T-helper 2 cell treated with Interferon-gamma antibody and Interleukin-4, amounts not matched to agents 100 ng/mL and 5 ng/mL, for 36 hours (primary cell): ENCODE measurements around the gene EIF2D. TPM values are rescaled to one million over a fixed set of nuclear protein-coding genes. Genes with fewer than 3 reads are reported as not detected.
"Not testable (repeated sequence)": the region's sequence is repeated elsewhere in the genome, so short reads cannot be mapped to it uniquely, and the experiment has no call there.

Experiments used
- intact Hi-C: fragments of 100-400 bp; cut with micrococcal nuclease; formaldehyde crosslinking; loops from one replicate; pipeline ENCODE4 v1.15.1; 2023
- total RNA-seq: library from RNA; stranded (reverse); gene quantifications from 2 replicates; pipeline ENCODE4 v1.2.3, GENCODE V29; 2022

Gene EIF2D
- total RNA-seq, result 42.6 and 45.4 TPM in 2 replicates

DNA sequence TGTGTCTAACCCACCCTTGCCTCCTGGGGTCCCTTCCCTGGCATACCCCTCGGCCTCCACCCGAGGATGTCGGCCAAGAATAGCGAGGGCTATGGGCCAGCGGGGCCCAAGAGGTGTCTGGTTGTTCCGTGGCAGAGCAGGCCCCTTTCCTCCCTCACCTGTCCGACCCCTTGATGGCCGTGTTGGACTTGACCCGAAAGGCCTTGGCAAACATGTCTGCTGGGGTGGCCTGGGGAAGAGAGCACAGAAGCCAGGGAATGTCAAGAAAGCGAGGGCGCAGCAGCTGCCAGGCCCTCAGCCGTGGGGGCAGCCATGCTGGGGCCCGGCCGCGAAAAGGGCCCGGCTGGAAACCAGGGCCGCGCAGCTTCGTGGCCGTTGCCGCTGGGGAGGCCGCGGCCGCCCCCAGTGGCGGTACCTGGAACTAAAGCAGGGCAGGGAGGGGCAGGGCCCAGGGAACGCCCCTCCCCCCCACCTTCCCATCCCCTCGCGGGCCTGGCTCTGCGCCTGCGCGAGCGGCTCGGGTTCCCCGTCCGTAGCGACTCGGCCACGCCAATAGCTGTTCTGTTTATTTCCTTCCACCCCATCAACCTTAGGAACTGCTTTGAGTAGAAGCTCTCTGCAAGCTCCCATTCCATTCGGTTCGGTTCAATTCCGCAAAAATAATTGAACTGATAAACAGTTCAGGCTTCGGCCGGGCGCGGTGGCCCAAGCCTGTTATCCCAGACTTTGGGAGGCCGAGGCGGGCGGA is at the start of gene EIF2D:
TSS of gene EIF2D (minus strand) at position 337 of the 748 bp plus-strand sequence. CDS start at position 214, 123 bp downstream.
- intact Hi-C loops, result loop anchor here (1.0 to 2.0 kb wide), 4 partner anchors 23 to 74 kb away; partner anchors contain the start of gene DYRK3

DNA sequence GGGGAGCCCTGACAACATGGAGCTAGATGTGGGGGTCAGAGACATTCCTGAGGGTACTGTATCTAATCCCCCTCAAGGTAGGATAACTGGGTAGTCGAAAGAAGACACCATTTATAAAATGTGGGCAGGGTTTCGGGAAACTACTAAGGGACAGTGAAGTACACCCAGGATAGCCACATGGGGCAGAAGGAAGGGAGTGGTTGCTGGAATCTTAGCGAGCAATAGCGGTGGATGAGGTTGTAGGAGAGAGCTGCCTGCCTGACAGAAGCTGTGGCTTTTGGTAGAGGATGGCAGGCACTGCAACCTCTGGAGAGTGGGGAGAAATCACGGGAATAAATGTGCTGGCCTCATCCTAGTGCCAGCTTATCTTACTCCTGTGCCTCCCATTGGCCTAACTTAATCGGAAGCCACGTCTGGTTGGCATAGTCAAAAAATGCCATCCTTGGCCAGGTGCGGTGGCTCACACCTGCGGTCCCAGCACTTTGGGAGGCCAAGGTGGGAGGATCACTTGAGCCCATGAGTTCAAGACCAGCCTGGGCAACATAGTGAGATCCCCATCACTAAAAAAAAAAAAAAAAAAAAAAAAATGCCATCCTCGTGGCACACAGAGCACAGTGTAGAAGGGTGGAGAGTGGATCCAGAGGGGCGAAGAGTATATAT is 49.0 kb upstream of the EIF2D start:
- intact Hi-C loops, result no loop called here

DNA sequence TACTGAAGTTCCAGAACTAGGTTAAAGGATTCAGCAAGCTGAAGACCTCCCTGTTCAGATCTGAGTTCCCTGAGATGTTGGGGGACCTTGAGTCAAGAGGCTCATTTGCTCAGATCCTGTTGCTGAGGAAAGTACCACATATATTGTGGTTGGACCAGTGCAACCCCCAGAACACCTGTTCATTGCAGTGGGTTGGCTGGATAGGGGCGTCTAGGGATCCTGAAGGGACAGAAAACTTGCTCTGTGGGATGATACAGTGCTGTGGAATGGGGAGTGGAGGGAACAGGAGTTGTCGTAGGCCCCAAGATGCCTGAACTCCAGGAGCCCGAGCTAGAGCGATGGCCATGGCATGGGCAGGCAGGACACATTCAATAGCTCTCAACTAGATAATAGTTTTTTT is 47.9 kb upstream of the EIF2D start:
- intact Hi-C loops, result no loop called here

GRCh38 chr1:206658981-206659273 is 46.7 kb upstream of the EIF2D start:
- intact Hi-C loops, result loop anchor here (2.0 kb wide), 1 partner anchor 254 kb away; no protein-coding TSS in a partner anchor

DNA sequence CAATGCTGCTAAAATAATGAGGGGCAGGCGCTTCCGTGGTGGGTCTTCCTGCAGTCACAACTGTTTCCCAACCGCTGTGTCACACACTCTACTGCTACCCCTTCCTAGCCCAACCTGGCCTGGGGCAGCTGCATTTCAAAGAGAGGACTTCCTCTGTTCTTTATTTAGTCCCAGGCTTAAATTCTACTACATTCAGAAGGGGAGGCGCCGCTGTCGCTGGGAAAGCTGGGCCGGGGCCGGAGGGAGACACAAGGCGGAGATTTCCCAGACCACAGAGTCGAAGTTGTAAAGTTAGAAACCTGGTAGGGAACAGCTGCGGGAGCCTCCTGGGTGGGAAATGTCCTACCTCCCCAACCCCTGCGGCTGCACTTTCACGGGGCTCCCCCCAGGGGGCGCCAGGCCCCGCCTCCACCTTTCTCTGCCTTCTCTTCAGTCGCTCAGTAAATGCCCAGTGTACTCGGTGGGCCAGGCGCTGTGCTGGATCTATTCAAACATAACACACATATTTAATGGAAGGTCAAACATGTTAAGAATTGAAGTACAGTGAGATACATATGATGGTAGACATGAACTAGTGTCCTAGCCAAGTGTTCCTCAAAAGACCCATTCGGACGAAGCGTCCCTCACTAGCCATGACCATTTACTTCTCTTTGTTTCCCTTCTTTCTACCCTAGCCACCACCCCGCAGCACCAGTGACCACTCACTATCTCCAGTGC is 46.2 kb upstream of the EIF2D start:
- intact Hi-C loops, result loop anchor here (2.0 kb wide), 1 partner anchor 254 kb away; no protein-coding TSS in a partner anchor

GRCh38 chr1:206657751-206658150 is 45.5 kb upstream of the EIF2D start:
- intact Hi-C loops, result loop anchor here (2.0 kb wide), 1 partner anchor 255 kb away; no protein-coding TSS in a partner anchor

DNA sequence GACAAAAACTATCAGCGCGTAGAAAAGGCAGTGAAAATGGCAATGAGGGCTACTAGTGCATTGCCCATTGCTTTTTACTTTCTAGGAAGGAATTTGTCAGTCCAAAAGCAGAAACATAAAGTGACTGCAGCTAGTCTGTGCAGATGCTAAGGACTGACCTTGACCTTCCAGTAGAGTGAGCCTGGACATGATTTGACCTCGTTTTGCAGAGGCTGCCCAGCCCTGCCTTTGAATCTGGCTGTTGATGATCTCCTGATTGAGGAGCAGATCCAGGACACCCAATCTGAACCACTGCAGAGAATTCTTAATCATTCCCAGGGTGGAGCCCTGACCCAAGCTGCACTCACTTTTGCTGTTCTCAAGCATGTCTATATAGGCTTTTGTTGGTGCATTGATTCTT is 44.7 kb upstream of the EIF2D start:
- intact Hi-C loops, result no loop called here

DNA sequence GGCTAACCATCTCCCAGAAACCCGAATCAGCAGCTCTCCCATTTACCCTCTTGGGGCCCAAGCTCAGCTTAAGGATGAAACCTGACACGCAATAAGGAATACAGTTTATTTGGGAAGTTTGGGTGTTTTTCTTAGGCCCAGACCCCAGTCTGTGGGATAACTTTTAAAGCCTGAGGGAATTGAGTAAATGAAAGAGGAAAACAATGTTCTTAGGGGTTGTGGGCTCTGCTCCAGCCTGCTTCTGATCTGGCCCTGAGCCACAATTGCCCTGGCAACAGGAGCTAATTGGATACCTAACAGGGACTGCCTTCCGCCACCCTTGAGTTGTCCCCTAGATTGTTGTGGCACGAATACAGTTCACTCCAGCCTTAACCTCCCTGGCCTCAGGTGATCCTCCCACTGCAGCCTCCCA is 43.2 kb upstream of the EIF2D start:
- intact Hi-C loops, result no loop called here

DNA sequence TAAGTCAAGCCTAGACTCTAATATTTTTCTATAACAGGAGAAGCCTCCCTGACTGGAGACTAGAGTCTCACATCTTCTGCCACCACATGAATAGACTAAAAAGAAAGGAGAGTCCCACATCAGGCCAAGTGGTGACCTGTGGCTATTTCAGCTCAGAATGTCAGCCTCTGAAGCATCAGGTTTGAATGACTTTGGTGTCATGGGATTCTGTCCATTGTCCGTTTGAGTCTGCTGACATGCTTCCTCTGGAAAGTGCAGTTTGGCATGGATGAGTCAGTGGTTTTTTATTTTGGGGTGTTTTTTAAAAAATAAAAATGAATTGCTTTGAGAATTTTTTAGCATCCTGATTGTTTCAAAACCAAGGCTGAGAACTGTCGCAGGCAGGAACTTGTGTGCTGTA is 42.6 kb upstream of the EIF2D start:
- intact Hi-C loops, result no loop called here

DNA sequence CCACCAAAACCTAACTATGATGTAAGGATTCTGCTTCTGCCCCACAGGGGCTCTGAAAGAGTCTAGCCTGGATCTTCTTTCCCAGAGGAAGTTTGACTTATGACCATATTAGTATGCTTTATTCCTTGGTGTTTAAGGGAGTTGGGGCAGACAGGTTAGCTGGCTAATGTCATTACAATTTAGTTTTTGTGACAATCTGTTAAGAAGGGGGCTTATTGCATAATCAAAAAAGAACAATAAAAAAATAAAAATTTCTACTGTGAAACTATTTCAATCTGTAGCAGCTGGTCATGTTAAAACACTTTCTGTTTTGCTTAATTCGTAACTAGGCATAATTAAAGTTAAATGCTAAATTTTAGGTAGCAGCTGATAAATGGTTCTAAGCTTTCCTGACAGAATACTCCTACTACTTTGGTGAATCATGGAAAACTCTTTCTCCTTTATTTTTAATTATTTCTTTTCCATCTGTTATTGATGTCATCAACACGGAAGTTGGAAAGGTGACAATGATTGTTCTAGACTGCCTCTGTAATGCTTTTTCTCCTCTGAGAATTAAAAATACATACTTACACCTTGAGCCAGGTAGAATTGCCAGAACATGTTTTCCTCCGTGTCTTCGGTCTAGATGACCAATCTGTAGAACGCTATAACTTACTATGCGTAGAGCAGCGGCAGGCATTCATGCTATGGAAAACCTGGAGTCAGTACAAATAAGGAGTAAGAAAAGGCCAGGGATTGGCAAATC is 41.6 kb upstream of the EIF2D start:
- intact Hi-C loops, result no loop called here

GRCh38 chr1:206651958-206652890 is 40.0 kb upstream of the EIF2D start:
- intact Hi-C loops, result no loop called here

- intact Hi-C loops, result no loop called here
Measured at GRCh38 chr1:206651014-206651413, 38.7 kb upstream of the EIF2D start.

GRCh38 chr1:206649261-206649921 is 37.1 kb upstream of the EIF2D start:
- intact Hi-C loops, result no loop called here

DNA sequence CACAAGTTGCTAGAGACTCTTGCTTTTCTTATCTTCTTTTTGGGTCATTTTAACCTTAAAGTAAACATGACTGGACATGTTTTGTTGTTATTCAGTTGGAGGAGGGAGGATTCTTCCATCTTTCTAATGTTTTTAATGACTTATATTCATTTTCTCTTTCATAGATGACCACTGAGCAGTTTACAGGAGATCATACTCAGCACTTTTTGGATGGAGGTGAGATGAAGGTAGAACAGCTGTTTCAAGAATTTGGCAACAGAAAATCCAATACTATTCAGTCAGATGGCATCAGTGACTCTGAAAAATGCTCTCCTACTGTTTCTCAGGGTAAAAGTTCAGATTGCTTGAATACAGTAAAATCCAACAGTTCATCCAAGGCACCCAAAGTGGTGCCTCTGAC is 35.0 kb upstream of the EIF2D start:
- intact Hi-C loops, result no loop called here

DNA sequence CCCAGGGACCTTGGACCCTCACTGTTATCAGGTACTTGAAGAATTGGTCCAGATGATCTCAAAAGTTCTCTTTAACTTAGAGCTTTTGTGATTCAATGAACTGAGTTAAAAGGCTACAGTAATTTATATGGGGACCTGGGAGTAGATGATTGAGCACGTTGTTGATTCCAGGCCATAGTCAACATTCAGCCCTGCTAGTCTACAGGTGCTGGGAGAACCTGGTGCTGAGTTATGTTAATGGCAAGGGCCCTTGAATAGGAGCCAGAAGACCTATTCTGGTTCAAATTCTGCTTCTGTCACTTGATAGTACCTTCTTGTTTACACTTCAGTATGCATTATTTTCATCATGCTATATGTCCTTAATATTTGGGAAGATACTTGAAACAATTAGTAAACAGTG is 34.2 kb upstream of the EIF2D start:
- intact Hi-C loops, result no loop called here

GRCh38 chr1:206643118-206643698 is 30.9 kb upstream of the EIF2D start:
- intact Hi-C loops, result no loop called here

- intact Hi-C loops, result not testable (repeated sequence)
Measured at GRCh38 chr1:206642074-206642473, 29.8 kb upstream of the EIF2D start.

DNA sequence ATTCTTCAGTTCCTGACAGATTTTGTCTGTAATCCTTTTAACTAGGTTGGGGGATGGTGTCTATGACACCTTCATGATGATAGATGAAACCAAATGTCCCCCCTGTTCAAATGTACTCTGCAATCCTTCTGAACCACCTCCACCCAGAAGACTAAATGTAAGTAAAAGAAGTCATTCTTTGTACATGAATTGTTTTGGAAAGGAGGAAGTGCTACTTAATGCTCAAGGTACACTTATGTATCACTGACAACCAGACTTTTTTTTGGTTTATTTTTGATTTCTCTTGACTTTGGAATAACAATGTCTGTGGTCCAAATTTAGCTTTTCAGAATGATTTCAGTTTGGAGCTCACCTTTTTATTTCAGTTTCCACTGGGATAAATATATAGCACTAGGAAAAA is 25.3 kb upstream of the EIF2D start:
- intact Hi-C loops, result loop anchor here (10.0 kb wide), 1 partner anchor 347 kb away; no protein-coding TSS in a partner anchor

- intact Hi-C loops, result loop anchor here (10.0 kb wide), 1 partner anchor 348 kb away; no protein-coding TSS in a partner anchor
Measured at GRCh38 chr1:206636671-206637070, 24.4 kb upstream of the EIF2D start.
